A204.1 (cell line): ENCODE measurements around the gene B3GNT8.
"Not testable (repeated sequence)": the region's sequence is repeated elsewhere in the genome, so short reads cannot be mapped to it uniquely, and the experiment has no call there.

Experiments
- FAIRE-seq: peaks from 2 replicates; lab custom pipeline; 2012; peaks lifted over from hg19 to GRCh38; lab: Jason Lieb, UNC

The B3GNT8 gene

DNA sequence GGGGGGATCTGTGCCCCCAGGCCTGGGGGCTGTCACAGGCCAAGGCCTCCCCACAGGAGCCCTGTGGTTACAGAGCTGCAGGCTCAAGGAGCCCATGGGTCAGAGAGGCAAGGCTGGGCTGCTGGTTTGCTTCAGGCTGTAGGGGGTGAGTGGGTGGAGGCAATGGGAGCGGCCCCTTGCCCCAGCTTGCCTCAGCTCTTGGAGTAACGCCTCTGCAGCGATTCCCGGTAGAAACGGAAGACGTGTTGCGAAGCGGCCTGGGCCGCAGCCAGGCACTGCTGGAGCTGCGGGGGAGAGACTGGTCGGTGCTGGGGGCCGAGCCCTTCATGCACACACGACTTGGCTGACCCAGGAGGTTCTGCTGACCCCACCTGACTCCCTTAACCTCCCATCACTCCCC, 40.7 kb downstream of the B3GNT8 start:
- no peak for FAIRE-seq

DNA sequence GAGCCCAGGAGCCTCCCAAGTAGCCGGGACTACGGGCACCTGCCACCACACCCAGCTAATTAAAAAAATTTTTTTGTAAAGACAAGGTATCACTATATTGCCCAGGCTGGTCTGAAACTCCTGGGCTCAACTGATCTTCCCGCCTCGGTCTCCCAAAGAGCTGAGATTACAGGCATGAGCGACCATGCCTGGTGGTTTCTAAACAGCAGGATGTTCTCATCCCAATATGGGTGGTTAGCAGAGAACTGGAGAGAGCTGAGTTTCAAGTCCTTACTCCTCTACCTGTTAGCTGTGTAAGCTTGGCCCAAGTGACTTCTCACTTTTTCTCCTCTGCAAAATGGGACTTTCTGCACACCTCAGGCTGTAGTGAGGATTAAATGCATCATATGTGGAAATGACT, 42.8 kb downstream of the B3GNT8 start:
- no peak for FAIRE-seq

DNA sequence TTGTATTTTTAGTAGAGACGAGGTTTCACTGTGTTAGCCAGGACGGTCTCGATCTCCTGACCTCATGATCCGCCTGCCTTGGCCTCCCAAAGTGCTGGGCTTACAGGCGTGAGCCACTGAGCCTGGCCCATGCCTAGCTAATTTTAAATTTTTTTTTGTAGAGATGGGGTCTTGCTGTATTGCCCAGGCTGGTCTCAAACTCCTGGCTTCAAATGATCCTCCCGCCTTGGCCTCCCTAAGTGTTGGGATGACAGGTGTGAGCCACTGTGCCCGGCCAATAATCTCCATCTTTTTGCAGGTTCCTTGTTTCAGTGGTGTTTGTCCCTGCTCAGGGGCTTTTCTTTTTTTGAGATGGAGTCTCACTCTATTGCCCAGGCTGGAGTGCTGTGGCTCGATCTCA, 45.6 kb downstream of the B3GNT8 start:
- not testable (repeated sequence) for FAIRE-seq

DNA sequence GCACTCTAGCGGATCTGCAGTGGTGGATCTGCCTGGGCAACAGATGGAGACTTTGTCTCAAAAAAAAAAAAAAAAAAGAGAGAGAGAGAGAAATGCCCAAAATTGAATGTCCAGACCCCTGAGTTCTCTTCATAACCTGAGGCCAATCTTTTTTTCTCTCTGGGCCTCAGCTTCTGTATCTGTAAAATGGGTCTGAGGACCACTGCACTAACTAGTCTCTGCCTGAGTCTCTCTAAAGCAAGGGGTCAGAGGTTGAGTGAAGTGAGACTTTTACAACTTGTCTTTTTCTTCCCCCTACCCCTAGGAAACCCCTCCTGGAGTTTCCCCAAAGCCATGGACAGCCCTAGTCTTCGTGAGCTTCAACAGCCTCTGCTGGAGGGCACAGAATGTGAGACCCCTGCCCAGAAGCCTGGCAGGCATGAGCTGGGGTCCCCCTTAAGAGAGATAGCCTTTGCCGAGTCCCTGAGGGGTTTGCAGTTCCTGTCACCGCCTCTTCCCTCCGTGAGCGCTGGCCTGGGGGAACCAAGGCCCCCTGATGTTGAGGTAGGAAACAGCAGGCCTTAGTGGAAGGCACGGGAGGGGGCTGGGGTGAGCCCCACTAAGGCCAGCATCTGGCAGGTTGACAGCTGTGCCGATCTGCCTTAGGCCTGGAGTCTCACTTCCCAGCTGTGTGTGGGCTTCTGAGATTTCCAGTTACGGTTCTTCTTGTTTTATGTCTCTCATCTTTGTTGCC, 49.0 kb downstream of the B3GNT8 start:
- no peak for FAIRE-seq

DNA sequence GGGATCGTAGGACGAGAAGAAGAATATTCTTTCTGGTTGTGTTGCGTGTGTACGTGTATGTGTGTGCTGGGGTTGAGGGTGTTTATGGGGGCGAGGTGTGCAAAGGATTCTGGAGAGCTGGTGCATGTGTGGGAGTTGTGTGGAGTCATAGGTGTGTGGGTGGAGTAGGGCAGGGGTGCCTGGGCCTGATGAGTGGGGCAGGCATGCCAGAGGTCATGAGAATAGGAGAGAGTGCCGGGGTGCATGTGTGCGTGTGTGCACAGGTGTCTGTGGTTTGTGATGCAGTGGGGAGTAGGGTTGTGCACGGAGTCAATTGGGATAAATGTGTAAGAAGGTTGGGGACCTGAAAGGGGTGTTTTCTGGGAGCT, 50.2 kb downstream of the B3GNT8 start:
- FAIRE-seq, result no peak

DNA sequence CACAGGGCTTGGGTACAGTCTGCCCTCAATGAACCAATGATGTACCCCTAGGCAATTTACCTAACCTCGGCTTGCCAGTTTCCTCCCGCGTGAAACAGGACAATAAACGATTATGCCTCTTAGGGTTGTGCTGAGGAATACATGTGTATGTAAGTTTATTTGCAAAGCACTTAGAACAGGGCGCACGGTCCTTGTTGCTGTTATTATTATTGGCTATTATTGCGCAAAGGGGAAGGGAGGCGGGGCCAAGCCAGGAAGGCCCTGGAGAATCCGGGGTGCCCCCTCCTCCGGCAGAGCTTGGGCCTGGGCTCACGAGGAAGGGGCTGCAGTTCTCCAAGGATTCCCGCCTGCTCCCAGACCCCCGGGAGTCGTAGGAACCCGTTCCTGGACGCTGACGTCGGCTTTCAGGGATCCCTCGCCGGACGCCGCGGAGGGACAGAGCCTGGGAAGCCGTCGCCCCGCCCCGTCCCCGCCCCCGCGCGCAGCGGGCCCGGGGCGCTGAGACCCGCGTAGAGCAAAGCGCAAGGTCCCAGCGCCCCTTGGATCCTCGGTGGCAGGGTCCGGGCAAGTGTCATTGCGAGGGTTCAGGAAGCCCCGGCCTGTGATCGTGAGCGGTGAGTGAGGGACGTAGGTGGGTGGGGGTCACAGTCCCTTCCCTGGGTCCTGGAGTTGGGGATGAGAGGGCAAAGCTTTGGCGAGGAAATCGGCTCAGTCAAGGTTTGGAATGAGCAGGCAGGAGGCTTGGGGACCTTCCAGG, 50.8 kb downstream of the B3GNT8 start, which contains the start of gene TMEM91:
Gene TMEM91 (plus strand): TSS at position 293 of the 757 bp plus-strand sequence. CDS start 1,777 bp downstream, outside the sequence.
- FAIRE-seq, result no peak
